ENCODE results near the gene GRK6.

The GRK6 gene

DNA sequence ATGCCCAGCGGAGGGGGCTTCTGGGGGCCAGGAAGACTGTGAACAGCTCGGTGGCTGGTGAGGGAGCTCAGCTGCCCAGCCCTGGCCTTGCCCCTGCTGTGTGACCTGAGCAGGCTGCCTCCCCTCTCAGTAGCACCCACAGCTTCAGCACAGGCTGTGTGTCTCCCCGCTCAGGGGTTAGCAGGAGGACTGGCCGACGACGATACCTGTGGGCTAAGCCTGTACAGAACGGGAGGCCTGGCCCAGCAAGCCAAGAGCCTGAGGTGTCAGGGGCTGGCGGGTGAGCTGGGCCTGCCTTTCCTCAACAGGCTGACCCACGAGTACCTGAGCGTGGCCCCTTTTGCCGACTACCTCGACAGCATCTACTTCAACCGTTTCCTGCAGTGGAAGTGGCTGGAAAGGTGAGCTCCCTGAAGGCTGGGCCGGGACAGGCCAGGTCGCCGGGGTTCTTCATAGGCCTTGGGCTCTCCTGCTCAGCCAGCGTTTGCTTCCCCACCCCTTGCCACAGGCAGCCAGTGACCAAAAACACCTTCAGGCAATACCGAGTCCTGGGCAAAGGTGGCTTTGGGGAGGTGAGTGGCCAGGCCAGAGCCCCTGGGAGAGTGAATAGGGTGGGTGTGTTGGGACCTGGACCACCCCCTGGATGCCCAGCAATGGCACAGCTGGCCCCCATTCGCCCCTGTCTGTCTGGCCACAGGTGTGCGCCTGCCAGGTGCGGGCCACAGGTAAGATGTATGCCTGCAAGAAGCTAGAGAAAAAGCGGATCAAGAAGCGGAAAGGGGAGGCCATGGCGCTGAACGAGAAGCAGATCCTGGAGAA lies 6.6 kb downstream of the GRK6 start:
- no peak overlapping the region for H2AFZ ChIP-seq (ENCODE audit: low read depth, low read length)
- H3K36me3 ChIP-seq (ENCODE audit: insufficient read depth, low read length): peaks cover 50% of the 10 kb centered on the region
- H3K4me3 ChIP-seq (ENCODE audit: low read length): no peak overlapping the region
- H3K9me3 ChIP-seq (ENCODE audit: low read length): no peaks in the 10 kb centered on the region
- H3K4me1 ChIP-seq (ENCODE audit: insufficient read depth, low read length): peaks cover 2% of the 10 kb centered on the region
- H3K27me3 ChIP-seq (ENCODE audit: insufficient read depth, low read length): no peaks in the 10 kb centered on the region

DNA sequence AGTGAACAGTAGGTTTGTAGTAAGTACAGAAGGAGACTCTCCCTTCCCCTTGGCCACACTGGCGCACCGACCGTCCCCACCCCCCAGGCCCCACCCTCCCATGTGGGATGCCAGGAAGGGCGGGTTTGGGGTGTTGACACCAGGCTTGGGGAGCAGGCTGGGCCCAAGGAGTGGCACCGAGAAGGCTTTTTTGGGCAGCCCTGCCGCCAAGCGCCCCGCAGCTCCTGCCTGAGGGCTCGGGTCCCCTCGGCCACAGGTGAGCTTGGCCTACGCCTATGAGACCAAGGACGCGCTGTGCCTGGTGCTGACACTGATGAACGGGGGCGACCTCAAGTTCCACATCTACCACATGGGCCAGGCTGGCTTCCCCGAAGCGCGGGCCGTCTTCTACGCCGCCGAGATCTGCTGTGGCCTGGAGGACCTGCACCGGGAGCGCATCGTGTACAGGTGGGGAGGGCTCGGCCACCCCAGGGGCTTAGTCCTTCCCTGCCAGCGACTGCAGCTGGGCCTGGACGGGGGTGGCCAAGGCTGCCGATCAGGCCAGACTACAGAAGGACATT lies 7.3 kb downstream of the GRK6 start:
- no peaks in the 10 kb centered on the region for H3K27me3 ChIP-seq (ENCODE audit: insufficient read depth, low read length)
- no peak overlapping the region for H3K4me3 ChIP-seq (ENCODE audit: low read length)
- H2AFZ ChIP-seq (ENCODE audit: low read depth, low read length): no peak overlapping the region
- peaks cover 56% of the 10 kb centered on the region for H3K36me3 ChIP-seq (ENCODE audit: insufficient read depth, low read length)
- H3K9me3 ChIP-seq (ENCODE audit: low read length): no peaks in the 10 kb centered on the region
- H3K4me1 ChIP-seq (ENCODE audit: insufficient read depth, low read length): no peaks in the 10 kb centered on the region

DNA sequence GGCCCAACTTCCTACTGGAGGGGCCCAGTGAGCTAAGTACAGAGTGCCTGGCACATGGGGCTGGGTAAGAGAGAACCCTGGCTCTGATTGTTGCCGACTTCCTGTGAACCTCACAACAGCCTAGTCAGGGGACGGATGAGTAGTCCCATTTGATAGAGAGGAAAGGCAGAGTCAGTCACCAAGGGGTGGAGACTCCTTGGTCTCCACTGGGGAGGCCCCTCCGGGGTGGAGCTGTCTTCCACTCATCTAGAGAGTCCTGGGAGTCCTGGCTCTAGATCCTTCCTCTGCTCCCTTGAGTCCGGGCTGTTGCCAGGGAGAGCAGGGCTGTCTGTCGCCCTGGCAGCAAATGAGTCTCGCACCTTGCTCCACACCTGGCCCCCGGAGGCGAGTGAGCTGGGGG lies 8.0 kb downstream of the GRK6 start:
- Histone ChIP-seq H3K27me3 (ENCODE audit: insufficient read depth, low read length) (no peaks in the 10 kb centered on the region), H3K9me3 (ENCODE audit: low read length) (no peaks in the 10 kb centered on the region), H3K4me3 (ENCODE audit: low read length) (no peak overlapping the region), H2AFZ (ENCODE audit: low read depth, low read length) (no peak overlapping the region), H3K36me3 (ENCODE audit: insufficient read depth, low read length) (peaks cover 58% of the 10 kb centered on the region), H3K4me1 (ENCODE audit: insufficient read depth, low read length) (no peaks in the 10 kb centered on the region)

DNA sequence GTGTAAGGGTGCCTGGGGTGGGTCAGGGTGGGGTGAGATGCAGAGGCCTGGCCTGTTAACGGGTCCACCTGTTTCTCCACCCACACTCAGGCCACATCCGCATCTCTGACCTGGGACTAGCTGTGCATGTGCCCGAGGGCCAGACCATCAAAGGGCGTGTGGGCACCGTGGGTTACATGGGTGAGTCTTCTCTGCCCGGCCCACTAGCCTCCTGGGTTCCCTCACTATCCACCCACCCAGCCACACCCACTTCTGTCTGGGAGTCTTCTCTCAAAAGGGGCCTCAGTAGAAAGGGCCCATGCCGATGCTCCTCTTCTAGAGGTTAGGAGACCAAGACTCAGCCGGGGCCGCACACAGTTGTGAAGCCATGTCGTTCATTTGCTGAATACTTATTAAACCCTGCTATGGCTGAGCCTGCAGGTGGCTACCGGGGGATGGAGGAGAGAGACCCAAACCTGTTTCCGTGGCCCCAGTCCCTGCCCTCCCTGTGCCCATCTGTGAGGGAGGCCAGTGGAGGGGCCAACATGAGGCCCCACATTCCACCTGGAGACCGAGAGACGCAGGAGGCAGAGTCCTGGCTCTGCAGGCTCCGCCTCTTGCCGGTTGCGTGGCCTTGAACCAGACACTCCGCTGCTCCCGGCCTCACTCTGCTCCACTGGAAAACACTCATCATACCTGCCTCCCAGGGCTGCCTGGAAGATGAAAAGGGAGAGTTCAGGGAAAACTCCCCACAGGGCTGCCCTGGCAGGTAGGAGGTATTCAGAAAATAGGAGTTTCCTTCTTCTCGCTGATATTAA lies 8.7 kb downstream of the GRK6 start:
- H3K4me3 ChIP-seq (ENCODE audit: low read length): no peak overlapping the region
- no peaks in the 10 kb centered on the region for H3K9me3 ChIP-seq (ENCODE audit: low read length)
- H3K4me1 ChIP-seq (ENCODE audit: insufficient read depth, low read length): no peaks in the 10 kb centered on the region
- H3K36me3 ChIP-seq (ENCODE audit: insufficient read depth, low read length): peaks cover 58% of the 10 kb centered on the region
- no peaks in the 10 kb centered on the region for H3K27me3 ChIP-seq (ENCODE audit: insufficient read depth, low read length)
- H2AFZ ChIP-seq (ENCODE audit: low read depth, low read length): no peak overlapping the region

DNA sequence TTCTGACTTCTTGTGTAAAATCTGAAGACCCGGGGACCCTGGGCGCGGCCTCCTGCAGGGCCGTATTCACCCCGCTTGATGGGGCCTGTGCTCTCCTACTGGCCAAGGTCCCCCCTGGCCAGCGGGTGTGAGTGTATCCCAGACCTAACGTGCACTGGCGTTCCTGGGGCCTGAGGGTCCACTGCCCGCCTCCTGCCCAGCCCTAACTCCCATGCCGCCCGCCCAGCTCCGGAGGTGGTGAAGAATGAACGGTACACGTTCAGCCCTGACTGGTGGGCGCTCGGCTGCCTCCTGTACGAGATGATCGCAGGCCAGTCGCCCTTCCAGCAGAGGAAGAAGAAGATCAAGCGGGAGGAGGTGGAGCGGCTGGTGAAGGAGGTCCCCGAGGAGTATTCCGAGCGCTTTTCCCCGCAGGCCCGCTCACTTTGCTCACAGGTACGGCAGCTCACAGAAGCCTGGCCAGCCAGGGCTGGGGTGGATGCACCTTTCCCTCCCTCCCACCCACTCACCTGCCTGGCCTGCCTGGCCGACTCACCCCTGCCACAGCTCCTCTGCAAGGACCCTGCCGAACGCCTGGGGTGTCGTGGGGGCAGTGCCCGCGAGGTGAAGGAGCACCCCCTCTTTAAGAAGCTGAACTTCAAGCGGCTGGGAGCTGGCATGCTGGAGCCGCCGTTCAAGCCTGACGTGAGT lies 9.5 kb downstream of the GRK6 start:
- Histone ChIP-seq H3K36me3 (ENCODE audit: insufficient read depth, low read length) (peaks cover 58% of the 10 kb centered on the region), H3K9me3 (ENCODE audit: low read length) (no peaks in the 10 kb centered on the region), H3K4me3 (ENCODE audit: low read length) (no peak overlapping the region), H2AFZ (ENCODE audit: low read depth, low read length) (no peak overlapping the region), H3K27me3 (ENCODE audit: insufficient read depth, low read length) (no peaks in the 10 kb centered on the region), H3K4me1 (ENCODE audit: insufficient read depth, low read length) (no peaks in the 10 kb centered on the region)

- Histone ChIP-seq H3K4me1 (ENCODE audit: insufficient read depth, low read length) (no peaks in the 10 kb centered on the region), H2AFZ (ENCODE audit: low read depth, low read length) (no peak overlapping the region), H3K27me3 (ENCODE audit: insufficient read depth, low read length) (no peaks in the 10 kb centered on the region), H3K36me3 (ENCODE audit: insufficient read depth, low read length) (peaks cover 51% of the 10 kb centered on the region), H3K4me3 (ENCODE audit: low read length) (no peak overlapping the region), H3K9me3 (ENCODE audit: low read length) (no peaks in the 10 kb centered on the region)
Observed at GRCh38 chr5:177437623-177438022, 11.1 kb downstream of the GRK6 start.

GRCh38 chr5:177438468-177438867 lies 12.0 kb downstream of the GRK6 start:
- Histone ChIP-seq H3K27me3 (ENCODE audit: insufficient read depth, low read length) (no peaks in the 10 kb centered on the region), H3K4me1 (ENCODE audit: insufficient read depth, low read length) (no peaks in the 10 kb centered on the region), H3K4me3 (ENCODE audit: low read length) (no peak overlapping the region), H2AFZ (ENCODE audit: low read depth, low read length) (no peak overlapping the region), H3K36me3 (ENCODE audit: insufficient read depth, low read length) (peaks cover 43% of the 10 kb centered on the region), H3K9me3 (ENCODE audit: low read length) (no peaks in the 10 kb centered on the region)

DNA sequence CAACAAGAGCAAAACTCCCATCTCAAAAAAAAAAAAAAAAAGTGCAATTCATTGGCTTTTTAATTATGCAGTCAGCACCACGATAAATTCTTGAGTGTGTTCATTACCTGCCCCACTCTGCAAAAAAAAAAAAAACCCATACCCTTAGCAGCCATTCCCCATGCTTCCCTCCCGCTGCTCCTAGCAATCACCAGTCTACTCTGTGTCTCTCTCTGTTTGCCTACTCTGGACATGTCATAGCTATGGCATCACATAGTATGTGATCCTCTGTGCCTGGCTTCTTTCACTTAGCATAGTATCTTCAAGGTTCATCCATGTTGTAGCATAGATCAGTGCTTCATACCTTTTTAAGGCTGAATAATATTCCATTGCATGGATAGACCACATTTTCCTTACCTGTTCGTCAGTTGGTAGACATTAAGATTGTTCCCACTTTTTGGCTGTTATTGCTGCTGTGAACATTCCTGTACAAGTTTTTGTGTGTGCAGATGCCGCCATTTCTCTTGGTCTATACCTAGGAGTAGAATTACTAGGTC lies 13.1 kb downstream of the GRK6 start:
- no peak overlapping the region for H2AFZ ChIP-seq (ENCODE audit: low read depth, low read length)
- no peaks in the 10 kb centered on the region for H3K27me3 ChIP-seq (ENCODE audit: insufficient read depth, low read length)
- H3K4me3 ChIP-seq (ENCODE audit: low read length): no peak overlapping the region
- peaks cover 32% of the 10 kb centered on the region for H3K36me3 ChIP-seq (ENCODE audit: insufficient read depth, low read length)
- H3K4me1 ChIP-seq (ENCODE audit: insufficient read depth, low read length): peaks cover 6% of the 10 kb centered on the region
- no peaks in the 10 kb centered on the region for H3K9me3 ChIP-seq (ENCODE audit: low read length)

GRCh38 chr5:177440211-177440989 lies 13.9 kb downstream of the GRK6 start:
- H3K36me3 ChIP-seq (ENCODE audit: insufficient read depth, low read length): peaks cover 28% of the 10 kb centered on the region
- H3K27me3 ChIP-seq (ENCODE audit: insufficient read depth, low read length): no peaks in the 10 kb centered on the region
- H2AFZ ChIP-seq (ENCODE audit: low read depth, low read length): no peak overlapping the region
- H3K9me3 ChIP-seq (ENCODE audit: low read length): no peaks in the 10 kb centered on the region
- no peak overlapping the region for H3K4me3 ChIP-seq (ENCODE audit: low read length)
- H3K4me1 ChIP-seq (ENCODE audit: insufficient read depth, low read length): peaks cover 14% of the 10 kb centered on the region

DNA sequence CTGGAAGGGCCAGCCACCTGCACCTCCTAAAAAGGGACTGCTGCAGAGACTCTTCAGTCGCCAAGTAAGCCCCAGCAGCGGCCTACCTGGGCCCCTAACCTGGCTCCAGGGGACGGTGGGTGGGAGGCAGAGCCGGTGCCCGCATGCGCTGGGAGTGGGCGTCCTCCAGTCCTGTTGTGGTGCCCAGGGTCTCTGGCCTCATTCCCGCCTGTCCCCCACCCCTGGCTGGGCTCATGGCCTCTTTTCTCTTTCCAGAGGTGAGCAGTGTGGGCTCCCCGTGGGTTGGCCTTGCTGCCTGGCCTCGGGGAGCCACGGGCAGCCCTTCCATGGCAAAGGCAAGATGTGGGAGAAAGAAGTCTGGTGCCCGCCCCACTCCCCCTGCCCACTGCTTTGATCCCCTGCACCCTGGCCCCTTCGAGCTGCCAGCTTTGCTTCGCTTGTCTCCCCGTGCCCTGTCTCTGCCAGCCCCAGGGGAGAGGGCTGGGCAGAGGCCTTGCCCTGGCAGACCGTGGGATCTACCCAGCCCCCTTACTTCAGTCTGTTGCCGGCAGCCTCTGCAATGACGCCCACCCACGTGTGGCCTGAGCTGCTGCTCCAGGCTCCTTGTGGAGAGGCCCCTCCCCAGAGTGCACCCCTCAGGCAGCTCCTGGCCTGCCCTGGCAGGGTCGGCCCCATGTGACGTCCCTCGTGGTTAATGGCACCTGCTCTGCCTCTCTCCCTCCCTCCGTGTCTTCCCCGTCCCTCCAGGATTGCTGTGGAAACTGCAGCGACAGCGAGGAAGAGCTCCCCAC lies 14.7 kb downstream of the GRK6 start:
- peaks cover 22% of the 10 kb centered on the region for H3K4me1 ChIP-seq (ENCODE audit: insufficient read depth, low read length)
- no peak overlapping the region for H2AFZ ChIP-seq (ENCODE audit: low read depth, low read length)
- peaks cover 22% of the 10 kb centered on the region for H3K36me3 ChIP-seq (ENCODE audit: insufficient read depth, low read length)
- no peaks in the 10 kb centered on the region for H3K9me3 ChIP-seq (ENCODE audit: low read length)
- no peak overlapping the region for H3K4me3 ChIP-seq (ENCODE audit: low read length)
- no peaks in the 10 kb centered on the region for H3K27me3 ChIP-seq (ENCODE audit: insufficient read depth, low read length)

DNA sequence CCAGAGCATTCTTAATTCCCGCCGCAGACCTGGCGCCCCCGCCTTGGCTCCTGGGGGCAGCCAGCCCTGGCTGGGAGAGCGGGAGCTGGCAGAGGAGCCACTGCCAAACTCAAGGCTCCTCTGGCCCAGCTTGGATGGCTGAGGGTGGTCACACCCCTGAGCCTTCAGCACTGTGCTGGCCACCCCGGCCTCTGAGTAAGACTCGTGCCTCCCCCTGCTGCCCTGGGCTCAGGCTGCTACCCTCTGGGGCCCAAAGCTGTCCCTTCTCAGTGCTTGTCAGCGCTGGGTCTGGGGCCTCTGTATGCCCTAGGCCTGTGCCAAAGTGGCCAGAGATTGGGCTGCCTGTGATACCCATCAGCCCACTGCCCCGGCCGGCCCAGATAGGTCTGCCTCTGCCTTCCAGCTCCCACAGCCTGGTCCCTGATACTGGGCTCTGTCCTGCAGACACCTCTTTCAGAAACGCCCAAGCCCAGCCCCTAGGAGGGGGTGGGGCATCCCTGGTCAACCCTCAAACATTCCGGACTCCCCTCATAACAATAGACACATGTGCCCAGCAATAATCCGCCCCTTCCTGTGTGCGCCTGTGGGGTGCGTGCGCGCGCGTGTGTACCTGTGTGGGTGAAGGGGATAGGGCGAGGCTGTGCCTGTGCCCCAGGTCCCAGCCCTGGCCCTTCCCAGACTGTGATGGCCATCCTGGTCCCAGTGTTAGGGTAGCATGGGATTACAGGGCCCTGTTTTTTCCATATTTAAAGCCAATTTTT lies 15.8 kb downstream of the GRK6 start:
- Histone ChIP-seq H3K27me3 (ENCODE audit: insufficient read depth, low read length) (no peaks in the 10 kb centered on the region), H3K36me3 (ENCODE audit: insufficient read depth, low read length) (peaks cover 19% of the 10 kb centered on the region), H2AFZ (ENCODE audit: low read depth, low read length) (no peak overlapping the region)

More for the DNA sequence above, 15.8 kb downstream of the GRK6 start:
- Histone ChIP-seq H3K9me3 (ENCODE audit: low read length) (no peaks in the 10 kb centered on the region), H3K4me3 (ENCODE audit: low read length) (no peak overlapping the region), H3K4me1 (ENCODE audit: insufficient read depth, low read length) (peaks cover 24% of the 10 kb centered on the region)
